Osteocyte (in vitro differentiated cells): ENCODE measurements around the gene TMEM150B. TPM values are rescaled to one million over a fixed set of nuclear protein-coding genes. Genes with fewer than 3 reads are reported as not detected.

Experiments used
- DNase-seq: peaks from one replicate; pipeline ENCODE4 v3.0.0; 2021; ENCODE audit warnings: mixed read lengths; ENCODE audit not compliant: unreplicated experiment; ENCODE audit errors: extremely low spot score
- H3K27ac Mint-ChIP-seq: one replicate; pipeline ENCODE4 v1.8.0; 2021; ENCODE audit warnings: mild to moderate bottlenecking, mixed read lengths; ENCODE audit not compliant: unreplicated experiment
- H3K27me3 Mint-ChIP-seq: one replicate; pipeline ENCODE4 v1.8.0; 2021; ENCODE audit warnings: mixed read lengths; ENCODE audit not compliant: unreplicated experiment
- H3K36me3 Mint-ChIP-seq: one replicate; pipeline ENCODE4 v1.8.0; 2021; ENCODE audit warnings: mixed read lengths; ENCODE audit not compliant: unreplicated experiment
- H3K4me1 Mint-ChIP-seq: one replicate; pipeline ENCODE4 v1.8.0; 2021; ENCODE audit warnings: mixed read lengths; ENCODE audit not compliant: unreplicated experiment
- H3K4me3 Mint-ChIP-seq: one replicate; pipeline ENCODE4 v1.8.0; 2021; ENCODE audit warnings: mild to moderate bottlenecking, moderate library complexity, mixed read lengths; ENCODE audit not compliant: unreplicated experiment
- H3K9me3 Mint-ChIP-seq: one replicate; pipeline ENCODE4 v1.8.0; 2021; ENCODE audit warnings: mixed read lengths; ENCODE audit not compliant: unreplicated experiment
- CTCF ChIP-seq: fragments of 200-600 bp; sonication (generic); IDR thresholded peaks from 2 replicates; pipeline ENCODE4 v1.5.0; 2021; ENCODE audit warnings: antibody characterized with exemption, mild to moderate bottlenecking, moderate library complexity
- total RNA-seq: library from RNA; stranded (reverse); gene quantifications from 2 replicates; pipeline ENCODE4 v1.2.1, GENCODE V29; 2021

Gene TMEM150B
- total RNA-seq, 1 donor from 2014 or later: not detected

GRCh38 chr19:55277494-55277893 lies 47.6 kb downstream of the TMEM150B start:
- DNase-seq: no peak
- H3K27me3 Mint-ChIP-seq: no peaks in the 10 kb centered on the region
- no peak for TF ChIP-seq CTCF
- no peaks in the 10 kb centered on the region for H3K9me3 Mint-ChIP-seq
- peak overlapping the region; percentile 26 for H3K4me3 Mint-ChIP-seq
- H3K4me1 Mint-ChIP-seq: peaks cover 9% of the 10 kb centered on the region
- H3K36me3 Mint-ChIP-seq: peaks cover 13% of the 10 kb centered on the region
- H3K27ac Mint-ChIP-seq: no peak overlapping the region

GRCh38 chr19:55276720-55277430 lies 48.3 kb downstream of the TMEM150B start:
- no peak overlapping the region for H3K27ac Mint-ChIP-seq

GRCh38 chr19:55275851-55276719 lies 49.1 kb downstream of the TMEM150B start:
- TF ChIP-seq CTCF: no peak
- Mint-ChIP-seq H3K36me3 (peaks cover 20% of the 10 kb centered on the region), H3K4me1 (peaks cover 9% of the 10 kb centered on the region), H3K4me3 (no peak overlapping the region), H3K9me3 (no peaks in the 10 kb centered on the region), H3K27me3 (no peaks in the 10 kb centered on the region), H3K27ac (peak overlapping the region; percentile 7)
- no peak for DNase-seq

More at GRCh38 chr19:55276720-55277430, 48.3 kb downstream of the TMEM150B start:
- DNase-seq: no peak
- Mint-ChIP-seq H3K9me3 (no peaks in the 10 kb centered on the region), H3K27me3 (no peaks in the 10 kb centered on the region), H3K4me1 (peaks cover 9% of the 10 kb centered on the region), H3K36me3 (peaks cover 20% of the 10 kb centered on the region), H3K4me3 (peak overlapping the region; percentile 26)
- TF ChIP-seq CTCF: no peak

GRCh38 chr19:55273978-55274707 lies 51.0 kb downstream of the TMEM150B start:
- TF ChIP-seq CTCF: no peak
- no peak overlapping the region for H3K27ac Mint-ChIP-seq
- H3K9me3 Mint-ChIP-seq: no peaks in the 10 kb centered on the region
- peaks cover 23% of the 10 kb centered on the region for H3K36me3 Mint-ChIP-seq
- no peaks in the 10 kb centered on the region for H3K27me3 Mint-ChIP-seq
- no peak for DNase-seq
- no peak overlapping the region for H3K4me3 Mint-ChIP-seq
- peaks cover 3% of the 10 kb centered on the region for H3K4me1 Mint-ChIP-seq
